Fibroblast of the conjunctiva (primary cell): ENCODE measurements around the gene SLC9A5.
A peak's percentile ranks its signal among the peaks of the same experiment; 100 is the strongest.

Experiments used
- DNase-seq: peaks from one replicate; pipeline ENCODE4 v3.0.0-alpha.2; 2010; ENCODE audit warnings: low read depth

SLC9A5 gene

GRCh38 chr16:67256701-67257230 is 8.0 kb downstream of the SLC9A5 start:
- no peak for DNase-seq

DNA sequence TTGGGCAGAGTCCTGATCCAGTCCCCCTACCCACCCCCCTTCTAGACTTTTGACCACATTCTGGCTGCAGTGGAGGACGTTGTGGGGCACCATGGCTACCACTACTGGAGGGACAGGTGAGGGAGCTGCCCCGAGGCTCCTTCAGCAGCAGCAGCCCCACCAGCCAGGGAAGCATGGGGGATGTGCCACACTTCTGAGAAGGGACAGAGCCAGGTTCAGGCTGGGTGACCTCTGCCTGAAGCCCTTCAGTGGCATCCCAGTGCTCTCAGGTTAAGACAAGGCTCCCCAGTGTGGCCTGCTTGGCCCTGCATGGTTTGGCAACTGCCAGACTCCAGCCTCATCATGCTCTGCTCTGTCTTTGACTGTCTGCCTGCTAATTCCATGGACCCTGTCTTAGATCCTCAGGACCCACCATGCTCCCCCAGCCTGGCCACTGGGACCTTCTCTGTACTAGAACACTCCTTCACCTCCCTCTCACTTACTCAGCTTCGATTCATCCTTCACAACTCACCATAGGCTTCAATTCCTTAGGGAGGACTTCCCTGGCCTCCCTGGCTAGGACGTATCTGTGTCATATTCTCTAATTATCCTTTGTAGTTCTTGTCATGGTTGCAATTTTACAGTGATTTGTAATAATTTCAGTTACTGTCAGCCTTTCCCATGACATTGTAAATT is 8.8 kb downstream of the SLC9A5 start:
- no peak for DNase-seq

DNA sequence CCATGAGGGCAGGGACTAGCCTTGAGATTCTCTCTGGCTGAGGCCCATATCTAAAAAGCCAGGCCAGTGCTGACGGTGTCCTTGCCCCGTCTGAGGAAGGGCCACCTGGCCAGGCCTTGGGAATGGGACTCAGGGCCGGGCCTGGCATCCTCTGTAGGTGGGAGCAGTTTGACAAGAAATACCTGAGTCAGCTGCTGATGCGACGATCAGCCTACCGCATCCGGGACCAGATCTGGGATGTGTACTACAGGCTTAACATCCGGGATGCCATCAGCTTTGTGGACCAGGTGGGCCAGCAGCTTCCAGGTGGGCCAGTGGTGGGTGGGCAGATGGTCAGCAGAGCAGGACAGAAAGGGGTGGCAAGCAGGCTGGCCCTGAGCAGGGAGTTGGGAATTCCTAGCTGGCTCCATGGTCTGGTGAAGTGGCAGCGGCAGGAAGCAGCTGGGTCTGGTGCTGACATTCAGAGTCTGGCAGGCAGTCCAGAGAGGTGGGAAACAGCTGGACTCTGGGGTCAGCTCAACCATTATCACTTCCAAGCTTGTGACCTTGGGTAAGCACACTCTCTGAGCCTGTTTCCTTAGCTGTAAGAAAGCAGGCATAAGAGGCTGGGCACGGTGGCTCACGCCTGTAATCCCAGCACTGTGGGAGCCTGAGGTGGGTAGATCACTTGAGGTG is 9.5 kb downstream of the SLC9A5 start:
- DNase-seq = no peak

DNA sequence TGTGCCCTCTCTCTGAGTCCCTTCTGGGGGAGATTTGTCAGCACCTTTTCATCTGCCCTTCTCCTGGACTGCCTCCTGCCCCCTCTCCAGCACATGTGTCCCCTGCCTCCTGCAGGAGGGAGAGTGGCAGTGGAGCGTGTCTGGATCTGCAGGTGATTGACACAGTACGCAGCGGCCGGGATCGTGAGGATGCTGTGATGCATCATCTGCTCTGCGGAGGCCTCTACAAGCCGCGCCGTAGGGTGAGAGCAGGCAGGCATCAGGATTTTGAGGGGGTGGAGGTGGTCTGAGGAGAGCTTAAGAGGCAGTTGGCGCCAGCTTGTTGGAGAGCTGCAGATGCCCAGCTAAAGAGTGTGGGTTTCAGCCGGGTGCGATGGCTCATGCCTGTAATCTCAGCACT is 10.9 kb downstream of the SLC9A5 start:
- no peak for DNase-seq

- no peak for DNase-seq
These were observed 11.8 kb downstream of the SLC9A5 start for GRCh38 chr16:67260426-67261063.

DNA sequence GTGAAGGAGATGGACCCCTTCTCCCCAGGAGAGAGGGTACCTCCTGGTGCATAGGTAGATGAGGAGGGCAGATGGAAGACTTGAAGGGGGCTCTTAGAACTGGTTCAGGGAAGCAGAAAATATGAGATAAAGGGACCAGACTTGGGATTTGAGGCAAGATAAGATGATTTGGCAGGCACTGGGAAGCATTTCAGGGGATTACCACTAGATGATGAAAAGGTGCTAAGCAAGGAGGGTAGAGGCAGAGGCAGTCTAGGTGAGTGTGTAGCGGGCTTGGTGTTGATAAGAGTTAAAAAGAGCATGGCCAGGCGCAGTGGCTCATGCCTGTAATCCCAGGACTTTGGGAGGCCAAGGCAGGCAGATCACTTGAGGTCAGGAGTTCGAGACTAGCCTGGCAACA is 14.4 kb downstream of the SLC9A5 start:
- no peak for DNase-seq

- no peak for DNase-seq
These were observed 15.5 kb downstream of the SLC9A5 start for GRCh38 chr16:67264277-67264676.

DNA sequence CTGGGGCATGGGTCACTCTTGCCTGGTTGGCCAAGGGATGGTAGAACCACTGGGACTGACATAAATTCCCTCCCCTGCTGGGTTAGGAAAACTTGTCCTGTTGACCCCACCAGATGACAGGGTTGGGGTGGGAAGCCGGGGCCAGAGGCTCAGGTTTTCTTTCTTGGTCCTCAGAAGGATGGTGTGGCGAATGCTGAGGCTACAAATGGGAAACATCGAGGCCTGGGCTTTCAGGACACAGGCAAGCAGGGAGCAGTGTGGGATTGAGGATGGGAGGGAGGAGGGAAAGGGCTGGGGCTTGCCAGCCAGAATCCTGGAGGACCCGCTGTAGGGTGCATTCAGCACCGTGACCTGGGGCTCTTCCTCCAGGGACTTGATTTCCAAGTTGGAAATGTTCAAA is 16.1 kb downstream of the SLC9A5 start:
- DNase-seq = no peak

DNA sequence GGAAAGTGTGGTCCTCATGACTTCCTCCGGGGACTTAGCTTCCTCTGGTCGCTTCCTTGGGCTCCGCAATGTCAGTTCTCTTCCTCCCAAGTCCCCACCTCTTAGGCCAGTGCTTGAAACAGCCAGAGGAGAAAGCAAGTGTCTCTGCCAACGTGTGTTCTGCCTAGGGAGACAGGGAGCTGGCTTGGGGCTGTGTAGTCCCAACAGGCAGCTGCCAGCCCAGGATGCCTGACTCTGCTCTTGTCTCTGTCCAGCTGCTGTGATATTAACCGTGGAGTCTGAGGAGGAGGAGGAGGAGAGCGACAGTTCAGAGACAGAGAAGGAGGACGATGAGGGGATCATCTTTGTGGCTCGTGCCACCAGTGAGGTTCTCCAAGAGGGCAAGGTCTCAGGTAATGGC is 17.1 kb downstream of the SLC9A5 start:
- no peak for DNase-seq

DNA sequence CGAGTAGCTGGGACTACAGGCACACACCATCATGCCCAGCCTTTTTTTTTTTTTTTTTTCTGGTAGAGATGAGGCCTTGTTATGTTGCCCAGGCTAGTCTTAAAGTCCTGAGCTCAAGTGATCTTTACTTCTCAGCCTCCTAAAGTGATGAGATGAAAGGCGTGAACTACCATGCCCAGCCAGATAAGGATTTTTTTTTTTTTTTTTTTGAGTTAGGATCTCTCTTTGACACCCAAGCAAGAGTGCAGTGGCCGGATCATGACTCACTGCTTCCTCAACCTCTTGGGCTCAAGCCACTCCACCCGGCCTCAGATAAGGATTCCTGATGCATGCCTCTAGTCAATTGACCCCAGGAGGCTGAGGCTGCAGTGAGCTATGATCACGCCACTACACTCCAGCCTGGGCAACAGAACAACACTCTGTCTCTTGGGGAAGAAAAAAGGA is 19.4 kb downstream of the SLC9A5 start:
- peak; percentile 72 for DNase-seq

GRCh38 chr16:67269766-67270165 is 21.0 kb downstream of the SLC9A5 start:
- DNase-seq = no peak

DNA sequence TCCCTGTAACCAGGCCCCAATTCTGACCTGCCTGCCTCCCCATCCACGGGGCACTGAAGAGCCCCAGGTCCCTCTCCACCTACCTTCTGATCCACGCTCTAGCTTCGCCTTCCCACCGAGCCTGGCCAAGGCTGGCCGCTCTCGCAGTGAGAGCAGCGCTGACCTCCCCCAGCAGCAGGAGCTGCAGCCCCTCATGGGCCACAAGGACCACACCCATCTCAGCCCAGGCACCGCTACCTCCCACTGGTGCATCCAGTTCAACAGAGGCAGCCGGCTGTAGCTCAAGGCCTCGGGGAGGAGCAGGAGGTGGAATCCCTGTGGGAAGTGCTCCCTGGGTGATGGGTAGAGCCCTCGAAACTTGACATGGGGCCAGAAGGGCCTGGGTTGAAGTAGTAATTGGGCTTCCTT is 22.2 kb downstream of the SLC9A5 start:
- no peak for DNase-seq

GRCh38 chr16:67271446-67271845 is 22.7 kb downstream of the SLC9A5 start:
- DNase-seq = no peak

DNA sequence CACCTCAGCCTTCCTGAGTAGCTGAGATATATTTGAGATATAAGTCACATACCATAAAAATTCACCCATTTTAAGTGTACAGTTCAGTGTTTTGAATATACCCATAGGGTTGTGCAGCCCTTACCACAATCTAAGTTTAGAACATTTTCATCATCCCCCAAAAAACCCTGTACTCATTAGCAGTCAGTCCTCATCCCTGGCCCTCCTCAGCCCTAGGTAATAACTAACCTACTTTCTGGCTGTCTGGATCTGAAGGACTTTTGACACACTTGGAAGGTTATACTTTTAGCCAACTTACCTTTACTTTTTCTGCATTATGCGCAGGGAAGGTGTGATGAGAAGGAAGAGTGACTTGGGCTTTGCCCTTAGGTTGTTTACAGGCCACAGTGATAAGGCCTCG is 26.5 kb downstream of the SLC9A5 start:
- no peak for DNase-seq

GRCh38 chr16:67277294-67277998 is 28.7 kb downstream of the SLC9A5 start:
- DNase-seq = peak; percentile 98

- peak; percentile 49 for DNase-seq
These were observed 29.4 kb downstream of the SLC9A5 start for GRCh38 chr16:67277999-67278772.

DNA sequence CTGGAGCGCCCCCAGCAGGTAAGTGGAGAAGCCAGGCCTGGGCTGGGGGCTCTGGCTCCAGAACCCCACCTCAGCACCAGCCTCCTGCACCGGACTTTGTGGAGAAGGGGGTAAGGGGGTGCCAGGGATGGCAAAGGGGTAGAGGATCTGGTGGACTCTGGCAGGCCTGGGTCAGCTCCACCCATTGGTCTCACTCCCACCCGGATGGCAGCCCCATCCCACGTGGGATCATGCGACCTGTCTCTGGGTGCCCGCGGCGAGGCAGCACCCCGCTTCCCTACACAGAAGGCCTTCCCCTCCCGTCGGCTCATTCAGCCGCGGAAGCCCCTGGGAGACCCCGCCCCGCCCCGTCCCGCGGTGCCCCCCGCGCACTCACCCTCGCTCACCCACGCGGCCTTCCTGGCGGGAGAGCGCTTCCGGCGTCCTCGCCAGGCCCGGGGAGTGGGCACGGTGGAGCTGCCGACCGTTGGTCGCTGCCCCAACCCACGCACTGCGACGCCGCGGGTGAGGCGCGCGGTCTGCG is 30.1 kb downstream of the SLC9A5 start:
- no peak for DNase-seq

DNA sequence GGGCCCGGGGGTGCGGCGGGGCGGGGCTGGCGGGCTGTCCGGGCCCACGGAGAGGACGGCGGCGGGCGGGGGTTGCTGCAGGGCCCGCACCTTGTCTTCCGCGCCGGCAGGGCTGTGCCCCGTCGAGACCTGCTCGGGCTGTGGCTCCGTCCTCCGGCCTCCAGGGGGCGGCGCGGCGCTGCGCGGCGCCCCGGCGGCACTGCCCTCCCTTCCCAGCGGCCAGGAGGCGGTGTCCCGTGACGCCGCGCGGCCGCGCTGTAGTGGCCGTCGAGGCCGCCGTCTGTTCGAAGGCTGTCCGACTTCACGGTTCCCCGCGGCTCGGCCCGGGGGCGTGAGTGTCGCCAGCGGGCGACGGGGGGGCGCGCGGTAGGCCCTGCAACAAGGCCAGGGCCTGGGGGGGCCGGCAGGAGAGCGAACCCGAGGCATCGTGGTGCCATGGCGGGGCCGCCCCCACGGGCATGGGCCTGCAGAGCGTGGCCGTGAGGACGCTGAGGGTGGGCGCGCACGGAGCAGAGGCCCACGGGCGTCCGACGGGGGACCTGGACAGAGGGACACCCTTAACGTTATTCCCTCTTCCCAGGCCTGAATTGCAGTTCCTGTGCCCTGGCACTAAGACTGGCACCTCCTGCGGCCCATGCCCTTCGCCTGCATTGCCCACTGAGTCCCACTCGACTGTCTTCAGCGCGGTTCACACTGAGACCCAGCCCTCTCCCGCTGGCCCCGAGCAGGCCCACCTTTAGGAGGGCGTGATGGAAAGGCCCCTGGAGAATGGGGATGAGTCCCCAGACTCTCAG is 30.7 kb downstream of the SLC9A5 start, which contains the start of gene PLEKHG4:
Gene PLEKHG4 (plus strand): TSS at position 237 of the 794 bp plus-strand sequence. CDS start 513 bp downstream, at position 750.
- DNase-seq = peak; percentile 51

DNA sequence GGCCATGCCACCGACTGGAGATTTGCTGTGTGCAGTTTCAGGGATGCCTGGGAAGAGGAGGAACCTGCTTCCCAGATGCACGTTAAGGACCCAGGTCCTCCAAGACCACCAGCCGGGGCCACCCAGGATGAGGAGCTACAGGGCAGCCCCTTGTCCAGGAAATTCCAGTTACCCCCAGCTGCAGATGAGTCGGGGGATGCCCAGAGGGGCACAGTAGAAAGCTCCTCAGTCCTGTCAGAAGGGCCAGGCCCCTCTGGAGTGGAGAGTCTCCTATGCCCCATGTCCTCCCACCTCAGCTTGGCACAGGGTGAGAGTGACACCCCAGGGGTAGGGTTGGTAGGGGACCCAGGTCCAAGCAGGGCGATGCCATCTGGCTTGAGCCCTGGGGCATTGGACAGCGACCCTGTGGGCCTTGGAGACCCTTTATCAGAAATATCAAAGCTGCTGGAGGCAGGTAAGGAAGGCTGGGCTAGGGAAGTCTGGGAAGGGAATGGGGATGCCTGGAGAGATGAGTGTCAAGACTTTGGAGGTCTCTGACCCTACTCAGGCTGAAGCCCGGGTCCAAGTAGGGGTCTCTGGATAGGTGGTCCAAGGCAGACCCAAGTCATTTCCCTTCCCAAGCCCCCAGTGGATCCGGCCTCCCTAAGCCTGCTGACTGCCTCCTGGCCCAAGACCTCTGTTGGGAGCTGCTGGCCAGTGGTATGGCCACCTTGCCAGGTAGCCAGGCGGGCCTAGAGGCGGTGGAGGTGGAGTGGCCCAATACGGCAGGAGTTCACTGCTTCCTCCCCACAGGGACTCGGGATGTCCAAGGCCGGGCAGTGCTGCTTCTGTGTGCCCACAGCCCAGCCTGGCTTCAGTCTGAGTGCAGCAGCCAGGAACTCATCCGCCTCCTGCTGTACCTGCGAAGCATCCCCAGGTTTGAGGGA is 31.6 kb downstream of the SLC9A5 start:
- DNase-seq = no peak
